Uterus (tissue), 4 donors: ENCODE results near the gene COL6A3. TPM values are rescaled to one million over a fixed set of nuclear protein-coding genes. Genes with fewer than 3 reads are reported as not detected.

Experiments used
- DNase-seq, 2 donors: peaks; one replicate each; pipeline ENCODE4 v3.0.0-alpha.2; 2019 to 2020
- H3K27ac ChIP-seq, 2 donors: fragments of 200-600 bp; sonication (generic); 1 replicate in 1 of 2; 2 replicates in 1 of 2; pipeline ENCODE4 v1.5.1; 2016 to 2018
- H3K27me3 ChIP-seq, 2 donors: fragments of 200-600 bp; sonication (generic); one replicate each; pipeline ENCODE4 v1.5.1; 2018 to 2019; ENCODE audit warnings: control low read depth in 1 of 2
- H3K36me3 ChIP-seq, 2 donors: fragments of 200-600 bp; sonication (generic); one replicate each; pipeline ENCODE4 v1.5.1; 2019; ENCODE audit warnings: control low read depth in 1 of 2
- H3K4me1 ChIP-seq, 2 donors: fragments of 200-600 bp; sonication (generic); one replicate each; pipeline ENCODE4 v1.5.1; 2018 to 2019; ENCODE audit warnings: control low read depth in 1 of 2
- H3K4me3 ChIP-seq, 2 donors: fragments of 200-600 bp; sonication (generic); 1 replicate in 1 of 2; 2 replicates in 1 of 2; pipeline ENCODE4 v1.5.1; 2018 to 2019; ENCODE audit warnings: mild to moderate bottlenecking in 1 of 2
- H3K9me3 ChIP-seq, 2 donors: fragments of 200-600 bp; sonication (generic); one replicate each; pipeline ENCODE4 v1.5.1; 2019; ENCODE audit warnings: control low read depth in 1 of 2
- POLR2A ChIP-seq, 2 donors: fragments of 450-650 bp; IDR thresholded peaks; one replicate each; pipeline ENCODE4 v1.6.1; 2016; ENCODE audit warnings: antibody characterized with exemption in 2 of 2, mild to moderate bottlenecking in 1 of 2, moderate library complexity in 1 of 2
- intact Hi-C: fragments of 100-400 bp; cut with DNase I; formaldehyde crosslinking; loops from one replicate; pipeline ENCODE4 v1.15.1; 2023; ENCODE audit warnings: low total_unique reads
- total RNA-seq, 4 donors: library from RNA; depleted of rRNA in 3 of 4; stranded (reverse); fragments of >200 nt in 3 of 4; gene quantifications; one replicate each; pipeline versions ENCODE4 v1.1.0 to v1.2.4, GENCODE V29; 2014 to 2023
- TF ChIP-seq, protein P1 (sequence below), 4 experiments: fragments of 200-600 bp in 2 of 4; fragments of 450-650 bp in 2 of 4; sonication (generic) in 2 of 4; IDR thresholded peaks; one replicate each; pipeline ENCODE4 v1.5.1; 2016 to 2019; ENCODE audit warnings: antibody characterized with exemption in 4 of 4, mild to moderate bottlenecking in 2 of 4, moderate library complexity in 1 of 4
- donor health status: DM: yes; HTN: yes; CAD: no.

Gene COL6A3
- total RNA-seq, 4 donors from 2014 or later: 164 to 1,719 (median 447) TPM

GRCh38 chr2:237314198-237314597 is 99.8 kb downstream of the COL6A3 start:
- no peaks in the 10 kb centered on the region for H3K36me3 ChIP-seq
- intact Hi-C loops: no loop called here
- no peaks in the 10 kb centered on the region for H3K9me3 ChIP-seq
- no peak overlapping the region for H3K4me3 ChIP-seq
- DNase-seq: peak; percentile 68 to 82
- H3K27ac ChIP-seq: peak overlapping the region; percentile 86 to 99
- peaks cover 10 to 13% of the 10 kb centered on the region in 2 donors for H3K4me1 ChIP-seq
- no peak for TF ChIP-seq POLR2A (IDR thresholded peaks at IDR 0.05)
- TF ChIP-seq, protein P1, sequence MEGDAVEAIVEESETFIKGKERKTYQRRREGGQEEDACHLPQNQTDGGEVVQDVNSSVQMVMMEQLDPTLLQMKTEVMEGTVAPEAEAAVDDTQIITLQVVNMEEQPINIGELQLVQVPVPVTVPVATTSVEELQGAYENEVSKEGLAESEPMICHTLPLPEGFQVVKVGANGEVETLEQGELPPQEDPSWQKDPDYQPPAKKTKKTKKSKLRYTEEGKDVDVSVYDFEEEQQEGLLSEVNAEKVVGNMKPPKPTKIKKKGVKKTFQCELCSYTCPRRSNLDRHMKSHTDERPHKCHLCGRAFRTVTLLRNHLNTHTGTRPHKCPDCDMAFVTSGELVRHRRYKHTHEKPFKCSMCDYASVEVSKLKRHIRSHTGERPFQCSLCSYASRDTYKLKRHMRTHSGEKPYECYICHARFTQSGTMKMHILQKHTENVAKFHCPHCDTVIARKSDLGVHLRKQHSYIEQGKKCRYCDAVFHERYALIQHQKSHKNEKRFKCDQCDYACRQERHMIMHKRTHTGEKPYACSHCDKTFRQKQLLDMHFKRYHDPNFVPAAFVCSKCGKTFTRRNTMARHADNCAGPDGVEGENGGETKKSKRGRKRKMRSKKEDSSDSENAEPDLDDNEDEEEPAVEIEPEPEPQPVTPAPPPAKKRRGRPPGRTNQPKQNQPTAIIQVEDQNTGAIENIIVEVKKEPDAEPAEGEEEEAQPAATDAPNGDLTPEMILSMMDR (IDR thresholded peaks at IDR 0.05): no peak
- no peaks in the 10 kb centered on the region for H3K27me3 ChIP-seq

- intact Hi-C loops: no loop called here
- Histone ChIP-seq H3K36me3 (no peaks in the 10 kb centered on the region), H3K4me3 (no peak overlapping the region), H3K4me1 (peaks cover 11 to 13% of the 10 kb centered on the region in 2 donors), H3K9me3 (no peaks in the 10 kb centered on the region), H3K27ac (peak overlapping the region; percentile 86 to 99), H3K27me3 (no peaks in the 10 kb centered on the region)
- no peak for DNase-seq
- TF ChIP-seq, protein P1 (IDR thresholded peaks at IDR 0.05): no peak
Observed at GRCh38 chr2:237312021-237312755, 101.8 kb downstream of the COL6A3 start.

- TF ChIP-seq, protein P1 (IDR thresholded peaks at IDR 0.05): no peak
- no peak for TF ChIP-seq POLR2A (IDR thresholded peaks at IDR 0.05)
- Histone ChIP-seq H3K27ac (peak overlapping the region; percentile 40 to 99), H3K4me3 (no peak overlapping the region), H3K4me1 (peaks cover 7 to 18% of the 10 kb centered on the region in 2 donors), H3K27me3 (no peaks in the 10 kb centered on the region), H3K36me3 (no peaks in the 10 kb centered on the region), H3K9me3 (no peaks in the 10 kb centered on the region)
- intact Hi-C loops: no loop called here
- no peak for DNase-seq
Observed at GRCh38 chr2:237310515-237311114, 103.3 kb downstream of the COL6A3 start.

DNA sequence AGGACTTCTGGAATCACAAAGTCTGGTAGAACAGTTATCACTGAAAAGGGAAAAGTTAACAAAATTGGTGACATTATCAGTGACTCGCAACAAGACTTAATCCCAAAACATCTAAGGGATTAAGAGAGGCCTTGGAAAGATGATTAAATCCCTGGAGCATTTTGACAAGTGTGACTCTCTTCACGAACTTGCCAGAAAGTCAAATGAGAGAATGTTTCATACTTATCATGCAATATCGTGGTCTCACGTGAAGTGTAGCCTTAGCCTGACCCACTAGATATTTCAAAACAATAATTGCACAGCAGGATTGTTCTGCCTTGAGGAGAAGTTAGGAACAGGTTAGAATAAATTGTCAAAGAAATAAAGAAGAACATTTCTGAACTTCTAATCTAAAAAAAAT is 104.5 kb downstream of the COL6A3 start:
- H3K27ac ChIP-seq: peak overlapping the region in 1 of 2 donors; percentile 99
- H3K9me3 ChIP-seq: no peaks in the 10 kb centered on the region
- H3K27me3 ChIP-seq: no peaks in the 10 kb centered on the region
- TF ChIP-seq, protein P1 (IDR thresholded peaks at IDR 0.05): no peak
- no peak for TF ChIP-seq POLR2A (IDR thresholded peaks at IDR 0.05)
- peaks cover 1 to 11% of the 10 kb centered on the region in 2 donors for H3K4me1 ChIP-seq
- H3K4me3 ChIP-seq: no peak overlapping the region
- H3K36me3 ChIP-seq: no peaks in the 10 kb centered on the region
- no peak for DNase-seq
- intact Hi-C loops: no loop called here

DNA sequence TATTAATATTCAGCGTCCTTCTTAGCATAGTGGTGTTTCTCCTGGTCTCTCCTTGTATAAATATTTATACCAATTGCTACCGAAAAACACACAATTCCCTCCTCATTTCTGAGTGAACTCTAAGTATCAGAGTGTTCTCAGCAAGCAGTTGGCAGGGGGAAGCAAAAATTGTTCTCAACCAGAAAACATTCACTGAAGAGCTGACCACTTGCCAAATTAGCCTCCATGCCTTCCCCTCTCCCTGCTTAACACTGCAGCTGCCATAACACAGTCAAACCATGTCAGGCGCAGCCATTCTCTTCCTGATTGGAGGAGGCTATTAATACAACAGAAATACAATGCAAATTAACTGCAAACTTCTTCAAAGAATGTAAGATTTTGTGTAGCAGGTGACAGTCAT is 105.0 kb downstream of the COL6A3 start:
- H3K9me3 ChIP-seq: no peaks in the 10 kb centered on the region
- intact Hi-C loops: no loop called here
- no peak for DNase-seq
- H3K4me1 ChIP-seq: peaks cover 0 to 11% of the 10 kb centered on the region in 2 donors
- no peak overlapping the region for H3K4me3 ChIP-seq
- no peak for TF ChIP-seq POLR2A (IDR thresholded peaks at IDR 0.05)
- TF ChIP-seq, protein P1 (IDR thresholded peaks at IDR 0.05): no peak
- H3K36me3 ChIP-seq: no peaks in the 10 kb centered on the region
- peak overlapping the region in 1 of 2 donors; percentile 99 for H3K27ac ChIP-seq
- H3K27me3 ChIP-seq: no peaks in the 10 kb centered on the region
